SH-SY5Y (cell line): ENCODE results near the gene LRRC53.

Experiments used
- GATA2 ChIP-seq: IDR thresholded peaks from 2 replicates; pipeline ENCODE4 v1.6.1; 2011; ENCODE audit warnings: mild to moderate bottlenecking, low read depth, low read length
- GATA3 ChIP-seq: IDR thresholded peaks from 2 replicates; pipeline ENCODE4 v1.6.1; 2011; ENCODE audit warnings: low read depth, mild to moderate bottlenecking, low read length, moderate library complexity

GRCh38 chr1:74471470-74471869 lies 40.9 kb downstream of the LRRC53 start:
- TF ChIP-seq GATA2 (no peak), GATA3 (no peak)
